HepG2 (cell line): Measurements from ENCODE around the gene ICE2. TPM values are rescaled to one million over a fixed set of nuclear protein-coding genes. Genes with fewer than 3 reads are reported as not detected.

Experiments used
- ATAC-seq: fragments of 200-7000 bp; cut with Tn5 transposase; 3 replicates; pipeline ENCODE4 v1.9.1; 2020; ENCODE audit warnings: mild to moderate bottlenecking, moderate library complexity
- BruUV-seq: library from RNA; stranded (reverse); fragments of 400-500 nt; replicated peaks from 2 replicates; lab custom pipeline; 2021; lab: Mats Ljungman, UMichigan
- CTCF ChIA-PET: fragments of 300-600 bp; formaldehyde crosslinking; extraction: SDS; loops from one replicate; lab custom pipeline; 2021; ENCODE audit warnings: low total read pairs, inconsistent platforms, low intra/inter-chr PET ratio; lab: Yijun Ruan, JAX
- POLR2A ChIA-PET: fragments of 350-600 bp; sonication (Branson Sonifier 250); formaldehyde crosslinking; loops from one replicate; lab custom pipeline; 2020; ENCODE audit warnings: antibody characterized with exemption, inconsistent platforms; lab: Yijun Ruan, JAX
- DNase-seq: peaks from one replicate; pipeline ENCODE4 v3.0.0-alpha.2; 2015; ENCODE audit warnings: low spot score
- FAIRE-seq: peaks from 3 replicates; lab custom pipeline; 2011; peaks lifted over from hg19 to GRCh38; lab: Jason Lieb, UNC
- H2AFZ ChIP-seq: one replicate; pipeline ENCODE4 v1.6.1; 2011; ENCODE audit warnings: low read length, inconsistent platforms
- H3K27ac ChIP-seq: fragments of 300-600 bp; 3 replicates; pipeline ENCODE4 v1.8.0; 2011; ENCODE audit warnings: mixed run types, mild to moderate bottlenecking, mixed read lengths, low read length, inconsistent platforms; ENCODE audit not compliant: insufficient read depth; ENCODE audit errors: extremely low read length
- H3K27me3 ChIP-seq, 2 experiments: fragments of 200-600 bp in 1 of 2; 2 replicates in 1 of 2; 3 replicates in 1 of 2; pipeline versions ENCODE4 v1.6.0 to v1.8.0; 2011; ENCODE audit warnings: low read length in 2 of 2, mild to moderate bottlenecking in 2 of 2, moderate library complexity in 2 of 2, inconsistent platforms in 1 of 2; ENCODE audit not compliant: insufficient read depth in 2 of 2, control insufficient read depth in 1 of 2
- H3K36me3 ChIP-seq, 2 experiments: fragments of 200-600 bp in 1 of 2; replicated peaks in 1 of 2; 2 replicates in 1 of 2; 3 replicates in 1 of 2; pipeline versions ENCODE4 v1.5.1 to v1.8.0; 2011; ENCODE audit warnings: low read length in 2 of 2, inconsistent platforms in 1 of 2; ENCODE audit not compliant: insufficient read depth in 2 of 2, control insufficient read depth in 1 of 2
- H3K4me1 ChIP-seq: 2 replicates; pipeline ENCODE4 v1.5.1; 2012; ENCODE audit warnings: low read length, inconsistent platforms; ENCODE audit not compliant: insufficient read depth
- H3K4me2 ChIP-seq: 2 replicates; pipeline ENCODE4 v1.6.0; 2011; ENCODE audit warnings: low read depth, low read length, inconsistent platforms
- H3K4me3 ChIP-seq, 3 experiments: fragments of 200-600 bp in 1 of 3; sonication (generic), shearing (Covaris generic) in 1 of 3; replicated peaks in 1 of 3; 2 replicates each; pipeline ENCODE4 v1.5.1; 2011 to 2016; ENCODE audit warnings: low read length in 3 of 3, inconsistent platforms in 2 of 3, low read depth in 2 of 3, mild to moderate bottlenecking in 2 of 3, control low read depth in 1 of 3, mixed read lengths in 1 of 3; ENCODE audit not compliant: insufficient read depth in 1 of 3
- H3K79me2 ChIP-seq: one replicate; pipeline ENCODE4 v1.6.1; 2011; ENCODE audit warnings: low read length, inconsistent platforms; ENCODE audit not compliant: insufficient read depth
- H3K9ac ChIP-seq: 2 replicates; pipeline ENCODE4 v1.6.0; 2011; ENCODE audit warnings: mild to moderate bottlenecking, low read depth, low read length, inconsistent platforms; ENCODE audit not compliant: insufficient read depth
- H3K9me3 ChIP-seq: 2 replicates; pipeline ENCODE4 v1.5.1; 2012; ENCODE audit warnings: mild to moderate bottlenecking, low read length
- H4K20me1 ChIP-seq: 2 replicates; pipeline ENCODE4 v1.6.0; 2011; ENCODE audit warnings: inconsistent platforms, mild to moderate bottlenecking, low read length, moderate library complexity; ENCODE audit not compliant: insufficient read depth
- DNMT3B ChIP-seq: conservative IDR thresholded peaks from 2 replicates; pipeline ENCODE4 v1.6.1; 2016; ENCODE audit warnings: missing biosample characterization, control low read depth
- EP300 ChIP-seq, 3 experiments: sonication (generic) in 1 of 3; formaldehyde crosslinking in 1 of 3; IDR thresholded peaks; 2 replicates each; pipeline versions ENCODE4 v1.5.1 to v1.6.1; 2011 to 2020; ENCODE audit warnings: low read depth in 2 of 3, low read length in 2 of 3, borderline replicate concordance in 1 of 3, improper control_type of control experiment in 1 of 3, mild to moderate bottlenecking in 1 of 3, missing genetic modification reagents in 1 of 3, moderate library complexity in 1 of 3
- ETV5 ChIP-seq: IDR thresholded peaks from 2 replicates; pipeline ENCODE4 v1.6.1; 2018; ENCODE audit warnings: missing biosample characterization, missing genetic modification reagents, inconsistent platforms, borderline replicate concordance
- FOSL2 ChIP-seq: sonication (generic); formaldehyde crosslinking; IDR thresholded peaks from 2 replicates; pipeline ENCODE4 v1.4.0; 2020; ENCODE audit warnings: missing genetic modification reagents
- FOXP1 ChIP-seq, 2 experiments: fragments of 450-650 bp in 1 of 2; IDR thresholded peaks; 2 replicates each; pipeline ENCODE4 v1.6.1; 2017 to 2018; ENCODE audit warnings: antibody characterized with exemption in 1 of 2
- GATAD2A ChIP-seq: IDR thresholded peaks from 2 replicates; pipeline ENCODE4 v1.6.1; 2016
- NCOA2 ChIP-seq: sonication (generic); formaldehyde crosslinking; IDR thresholded peaks from 2 replicates; pipeline ENCODE4 v1.8.0; 2022; ENCODE audit warnings: inconsistent platforms
- NFE2 ChIP-seq: sonication (generic); formaldehyde crosslinking; IDR thresholded peaks from 2 replicates; pipeline ENCODE4 v1.4.0; 2020; ENCODE audit warnings: missing genetic modification reagents
- PRPF4 ChIP-seq: fragments of 200-400 bp; formaldehyde crosslinking; IDR thresholded peaks from 2 replicates; pipeline ENCODE4 v1.6.1; 2016; ENCODE audit warnings: low read length, low read depth; ENCODE audit not compliant: poor library complexity, severe bottlenecking
- SOX13 ChIP-seq, 3 experiments: fragments of 450-650 bp in 1 of 3; sonication (generic) in 1 of 3; formaldehyde crosslinking in 1 of 3; IDR thresholded peaks in 2 of 3; conservative IDR thresholded peaks in 1 of 3; 2 replicates each; pipeline versions ENCODE4 v1.5.0 to v1.6.1; 2016 to 2020; ENCODE audit warnings: antibody characterized with exemption in 1 of 3, mild to moderate bottlenecking in 1 of 3, missing compliant biosample characterization in 1 of 3, missing genetic modification reagents in 1 of 3, moderate library complexity in 1 of 3
- TEAD3 ChIP-seq: optimal IDR thresholded peaks from 2 replicates; pipeline ENCODE3; 2016; ENCODE audit warnings: borderline replicate concordance
- THAP11 ChIP-seq: IDR thresholded peaks from 2 replicates; pipeline ENCODE4 v1.6.1; 2016; ENCODE audit warnings: missing biosample characterization, missing genetic modification reagents
- ZNF235 ChIP-seq: sonication (generic); formaldehyde crosslinking; IDR thresholded peaks from 2 replicates; pipeline ENCODE4 v1.8.1; 2023; ENCODE audit warnings: mild to moderate bottlenecking, missing genetic modification reagents, borderline replicate concordance
- ZNF335 ChIP-seq: sonication (generic); formaldehyde crosslinking; IDR thresholded peaks from 2 replicates; pipeline ENCODE4 v1.4.0; 2020; ENCODE audit warnings: missing genetic modification reagents
- ZNF614 ChIP-seq: IDR thresholded peaks from 2 replicates; pipeline ENCODE4 v1.6.1; 2018; ENCODE audit warnings: missing biosample characterization, missing genetic modification reagents, inconsistent platforms, borderline replicate concordance
- WGBS: methylation state at CpG from one replicate; pipeline ENCODE4 v1.1.6; 2017; ENCODE audit warnings: low lambda C conversion rate; 5-methylcytosine and 5-hydroxymethylcytosine counted together
- in situ Hi-C: cut with HindIII; loops from 2 replicates; pipeline ENCODE4 v1.10.0; 2017; ENCODE audit warnings: low pct_unique_long_range_greater_than_20kb; ENCODE audit not compliant: extremely low pct_ligation_motif_present
- intact Hi-C: fragments of 100-400 bp; cut with micrococcal nuclease; formaldehyde crosslinking; loops from one replicate; pipeline ENCODE4 v1.10.0; 2022; ENCODE audit not compliant: unreplicated experiment
- polyA plus RNA-seq, 8 experiments: library from polyadenylated mRNA; depleted of rRNA in 3 of 8; stranded (reverse) in 7 of 8; unstranded in 1 of 8; fragments of >200 nt; fragmentation: Illumina TruSeq in 4 of 8; extraction: Trizol in 4 of 8; gene quantifications; 2 replicates each; pipeline versions ENCODE4 v1.2.1 to v1.2.3, GENCODE V29; 2011 to 2016; ENCODE audit warnings: low read depth in 4 of 8, missing spikeins in 1 of 8, mixed read lengths in 1 of 8; ENCODE audit not compliant: insufficient read depth in 1 of 8
- total RNA-seq, 5 experiments: library from RNA; depleted of rRNA; stranded (reverse); fragments of >200 nt; fragmentation: Illumina TruSeq; extraction: Trizol; gene quantifications; 2 replicates each; pipeline ENCODE4 v1.2.3, GENCODE V29; 2016; ENCODE audit warnings: low read depth in 1 of 5
- TF ChIP-seq, protein P1 (sequence below): sonication (generic); formaldehyde crosslinking; IDR thresholded peaks from 2 replicates; pipeline ENCODE4 v1.4.0; 2020; ENCODE audit warnings: missing genetic modification reagents
- TF ChIP-seq, protein P2 (sequence below): IDR thresholded peaks from 2 replicates; pipeline ENCODE4 v1.6.1; 2016; ENCODE audit warnings: low read depth

The ICE2 gene
- total and polyA plus RNA-seq, 2 of the 13 experiments (the other 11 are each of a cell fraction or from before 2014, with no cell fraction given), result 24.8 to 26.4 TPM

DNA sequence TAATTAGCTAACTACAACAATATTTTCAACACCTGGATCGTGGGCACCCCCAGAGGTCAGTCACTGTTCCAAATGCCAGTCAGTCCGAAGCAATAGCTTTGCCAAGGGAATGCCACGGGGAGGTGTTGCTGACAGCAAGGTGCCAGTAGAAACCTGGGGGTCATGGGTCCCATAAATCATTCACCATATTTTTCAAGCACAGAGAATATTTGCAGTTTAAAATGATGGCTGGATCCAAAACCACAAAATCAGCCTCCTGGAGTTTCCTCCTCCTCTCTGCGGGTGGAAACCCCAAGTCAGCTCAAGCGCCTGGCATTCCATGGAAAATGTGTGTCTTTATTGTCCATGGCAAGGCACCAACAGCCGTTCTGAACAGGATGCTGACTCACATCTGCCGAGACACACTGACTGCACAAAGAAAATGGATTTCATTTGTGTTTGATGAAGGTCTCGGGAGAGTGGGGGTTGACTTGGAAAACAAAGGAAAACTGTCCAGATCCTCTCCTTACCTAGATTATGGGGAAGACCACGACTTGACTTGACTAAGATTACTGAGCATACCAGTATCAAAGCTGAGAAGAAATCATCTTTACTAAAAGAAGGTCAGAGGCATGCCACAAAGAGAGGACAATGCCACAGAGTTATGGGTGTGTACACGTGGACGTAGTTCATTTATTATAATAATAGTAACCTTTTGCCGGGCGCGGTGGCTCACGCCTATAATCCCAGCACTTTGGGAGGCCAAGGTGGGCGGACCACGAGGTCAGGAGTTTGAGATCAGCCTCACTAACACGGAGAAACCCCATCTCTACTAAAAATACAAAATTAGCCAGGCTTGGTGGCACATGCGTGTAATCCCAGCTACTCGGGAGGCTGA, 107.5 kb downstream of the ICE2 start:
- in situ Hi-C loops, result no loop called here
- ATAC-seq (no peak), DNase-seq (peak; percentile 70), FAIRE-seq (no peak)
- H3K27ac ChIP-seq, result peak overlapping the region; percentile 49
- no peaks in the 10 kb centered on the region for H4K20me1 ChIP-seq
- no peak overlapping the region for H3K4me3 ChIP-seq
- H3K79me2 ChIP-seq, result peaks cover 43% of the 10 kb centered on the region
- no TSS peak for BruUV-seq
- intact Hi-C loops, result loop anchor here (5.0 kb wide), 1 partner anchor 71 kb away; no protein-coding TSS in a partner anchor
- no peaks in the 10 kb centered on the region for H3K9me3 ChIP-seq
- WGBS, result 80% methylated on average over 18 of the region's 20 CpGs
- H3K4me2 ChIP-seq, result no peak overlapping the region
- no peaks in the 10 kb centered on the region for H3K27me3 ChIP-seq
- peaks cover 1 to 31% of the 10 kb centered on the region in 2 experiments; a peak in 4 of 5 replicates for H3K36me3 ChIP-seq
- H2AFZ ChIP-seq, result no peak overlapping the region
- no peak overlapping the region for H3K9ac ChIP-seq
- ChIA-PET CTCF (no interaction called here), POLR2A (no interaction called here)
- H3K4me1 ChIP-seq, result peaks cover 80% of the 10 kb centered on the region
- TF ChIP-seq FOXP1 (IDR thresholded peaks at IDR 0.05) (no peak), FOXP1 (CRISPR knock-in tag; IDR thresholded peaks at IDR 0.05) (no peak), TEAD3 (CRISPR knock-in tag) (peak; percentile 31), ZNF235 (CRISPR knock-in tag) (no peak), GATAD2A (CRISPR knock-in tag) (0 out of 2 replicates have a peak, but pooled peaks have one; percentile 23), NFE2 (CRISPR knock-in tag) (peak; percentile 57; the same call in 1 of the 2 replicates), ZNF614 (CRISPR knock-in tag) (0 out of 2 replicates have a peak, but pooled peaks have one; percentile 19), ETV5 (CRISPR knock-in tag) (peak; percentile 53; the same call in 1 of the 2 replicates), NCOA2 (peak; percentile 39; the same call in 1 of the 2 replicates), DNMT3B (CRISPR knock-in tag) (no peak), SOX13 (IDR thresholded peaks at IDR 0.05) (no peak), SOX13 (CRISPR knock-in tag; conservative IDR thresholded peaks at IDR 0.05 in 1 of 2, IDR thresholded peaks at IDR 0.05 in 1 of 2) (peak in 1 of 2 experiments; percentile 43; a peak in 1 of 4 replicates), EP300 (IDR thresholded peaks at IDR 0.05; ENCODE audit: low read depth in 2 of 2, low read length in 2 of 2) (no peak), EP300 (CRISPR knock-in tag; IDR thresholded peaks at IDR 0.05; ENCODE audit: borderline replicate concordance) (peak; percentile 66; the same call in 1 of the 2 replicates), ZNF335 (CRISPR knock-in tag) (0 out of 2 replicates have a peak, but pooled peaks have one; percentile 28), FOSL2 (peak; percentile 85), PRPF4 (peak; percentile 57), THAP11 (0 out of 2 replicates have a peak, but pooled peaks have one; percentile 16)
- TF ChIP-seq, protein P1, sequence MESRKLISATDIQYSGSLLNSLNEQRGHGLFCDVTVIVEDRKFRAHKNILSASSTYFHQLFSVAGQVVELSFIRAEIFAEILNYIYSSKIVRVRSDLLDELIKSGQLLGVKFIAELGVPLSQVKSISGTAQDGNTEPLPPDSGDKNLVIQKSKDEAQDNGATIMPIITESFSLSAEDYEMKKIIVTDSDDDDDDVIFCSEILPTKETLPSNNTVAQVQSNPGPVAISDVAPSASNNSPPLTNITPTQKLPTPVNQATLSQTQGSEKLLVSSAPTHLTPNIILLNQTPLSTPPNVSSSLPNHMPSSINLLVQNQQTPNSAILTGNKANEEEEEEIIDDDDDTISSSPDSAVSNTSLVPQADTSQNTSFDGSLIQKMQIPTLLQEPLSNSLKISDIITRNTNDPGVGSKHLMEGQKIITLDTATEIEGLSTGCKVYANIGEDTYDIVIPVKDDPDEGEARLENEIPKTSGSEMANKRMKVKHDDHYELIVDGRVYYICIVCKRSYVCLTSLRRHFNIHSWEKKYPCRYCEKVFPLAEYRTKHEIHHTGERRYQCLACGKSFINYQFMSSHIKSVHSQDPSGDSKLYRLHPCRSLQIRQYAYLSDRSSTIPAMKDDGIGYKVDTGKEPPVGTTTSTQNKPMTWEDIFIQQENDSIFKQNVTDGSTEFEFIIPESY, result peak; percentile 71
- TF ChIP-seq, protein P2, sequence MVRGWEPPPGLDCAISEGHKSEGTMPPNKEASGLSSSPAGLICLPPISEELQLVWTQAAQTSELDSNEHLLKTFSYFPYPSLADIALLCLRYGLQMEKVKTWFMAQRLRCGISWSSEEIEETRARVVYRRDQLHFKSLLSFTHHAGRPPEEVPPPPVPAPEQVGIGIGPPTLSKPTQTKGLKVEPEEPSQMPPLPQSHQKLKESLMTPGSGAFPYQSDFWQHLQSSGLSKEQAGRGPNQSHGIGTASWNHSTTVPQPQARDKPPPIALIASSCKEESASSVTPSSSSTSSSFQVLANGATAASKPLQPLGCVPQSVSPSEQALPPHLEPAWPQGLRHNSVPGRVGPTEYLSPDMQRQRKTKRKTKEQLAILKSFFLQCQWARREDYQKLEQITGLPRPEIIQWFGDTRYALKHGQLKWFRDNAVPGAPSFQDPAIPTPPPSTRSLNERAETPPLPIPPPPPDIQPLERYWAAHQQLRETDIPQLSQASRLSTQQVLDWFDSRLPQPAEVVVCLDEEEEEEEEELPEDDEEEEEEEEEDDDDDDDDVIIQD (CRISPR knock-in tag), result peak; percentile 72
